Measurements from ENCODE around the gene PAEP.

Gene PAEP

GRCh38 chr9:135579889-135580660, 18.5 kb downstream of the PAEP start:
- Histone ChIP-seq H3K27ac (ENCODE audit: low read depth, low read length, severe bottlenecking) (no peak overlapping the region), H3K4me3 (ENCODE audit: extremely low read depth, insufficient read depth, low read length, poor library complexity, severe bottlenecking) (no peak overlapping the region), H3K36me3 (ENCODE audit: control insufficient read depth, insufficient read depth, low read length) (no peaks in the 10 kb centered on the region), H3K9me3 (ENCODE audit: control insufficient read depth, low read length) (no peaks in the 10 kb centered on the region), H3K4me1 (ENCODE audit: control insufficient read depth, insufficient read depth, low read length, poor library complexity, severe bottlenecking) (no peaks in the 10 kb centered on the region)
- WGBS, 2 experiments (ENCODE audit: insufficient coverage in 2 of 2): 72 to 81% methylated on average over 7 to 9 of the region's 10 CpGs

GRCh38 chr9:135580664-135581380, 19.3 kb downstream of the PAEP start:
- Histone ChIP-seq H3K9me3 (ENCODE audit: control insufficient read depth, low read length) (no peaks in the 10 kb centered on the region), H3K4me3 (ENCODE audit: extremely low read depth, insufficient read depth, low read length, poor library complexity, severe bottlenecking) (no peak overlapping the region), H3K4me1 (ENCODE audit: control insufficient read depth, insufficient read depth, low read length, poor library complexity, severe bottlenecking) (no peaks in the 10 kb centered on the region), H3K36me3 (ENCODE audit: control insufficient read depth, insufficient read depth, low read length) (no peaks in the 10 kb centered on the region), H3K27ac (ENCODE audit: low read depth, low read length, severe bottlenecking) (no peak overlapping the region)
- 92 to 97% methylated on average over 9 to 11 of the region's 11 CpGs for WGBS, 2 experiments (ENCODE audit: insufficient coverage in 2 of 2)

GRCh38 chr9:135581636-135582426, 20.3 kb downstream of the PAEP start:
- Histone ChIP-seq H3K27ac (ENCODE audit: low read depth, low read length, severe bottlenecking) (no peak overlapping the region), H3K4me1 (ENCODE audit: control insufficient read depth, insufficient read depth, low read length, poor library complexity, severe bottlenecking) (no peaks in the 10 kb centered on the region), H3K9me3 (ENCODE audit: control insufficient read depth, low read length) (no peaks in the 10 kb centered on the region), H3K36me3 (ENCODE audit: control insufficient read depth, insufficient read depth, low read length) (no peaks in the 10 kb centered on the region), H3K4me3 (ENCODE audit: extremely low read depth, insufficient read depth, low read length, poor library complexity, severe bottlenecking) (no peak overlapping the region)
- 89 to 98% methylated on average over 13 to 15 of the region's 18 CpGs for WGBS, 2 experiments (ENCODE audit: insufficient coverage in 2 of 2)

DNA sequence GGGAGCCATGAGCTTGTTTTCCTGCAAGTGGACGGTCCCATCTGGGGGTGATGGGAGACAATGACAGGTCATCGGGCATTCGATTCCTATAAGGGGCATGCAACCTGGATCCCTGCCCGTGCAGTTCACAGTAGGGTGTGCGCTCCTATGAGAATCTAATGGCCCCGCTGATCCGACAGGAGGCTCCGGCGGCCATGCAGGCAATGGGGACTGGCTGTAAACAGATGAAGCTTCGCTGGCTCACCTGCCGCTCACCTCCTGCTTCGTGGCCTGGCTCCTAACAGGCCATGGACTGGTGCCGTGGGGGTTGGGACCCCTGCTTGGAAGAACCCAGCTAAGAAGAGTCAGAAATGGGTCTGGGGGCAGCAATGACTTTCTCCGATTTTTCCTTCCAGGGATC, 21.0 kb downstream of the PAEP start:
- Histone ChIP-seq H3K9me3 (ENCODE audit: control insufficient read depth, low read length) (no peaks in the 10 kb centered on the region), H3K4me1 (ENCODE audit: control insufficient read depth, insufficient read depth, low read length, poor library complexity, severe bottlenecking) (no peaks in the 10 kb centered on the region), H3K27ac (ENCODE audit: low read depth, low read length, severe bottlenecking) (no peak overlapping the region), H3K4me3 (ENCODE audit: extremely low read depth, insufficient read depth, low read length, poor library complexity, severe bottlenecking) (no peak overlapping the region), H3K36me3 (ENCODE audit: control insufficient read depth, insufficient read depth, low read length) (no peaks in the 10 kb centered on the region)
- WGBS, 2 experiments (ENCODE audit: insufficient coverage in 2 of 2): 87 to 89% methylated on average over 11 to 14 of the region's 14 CpGs

DNA sequence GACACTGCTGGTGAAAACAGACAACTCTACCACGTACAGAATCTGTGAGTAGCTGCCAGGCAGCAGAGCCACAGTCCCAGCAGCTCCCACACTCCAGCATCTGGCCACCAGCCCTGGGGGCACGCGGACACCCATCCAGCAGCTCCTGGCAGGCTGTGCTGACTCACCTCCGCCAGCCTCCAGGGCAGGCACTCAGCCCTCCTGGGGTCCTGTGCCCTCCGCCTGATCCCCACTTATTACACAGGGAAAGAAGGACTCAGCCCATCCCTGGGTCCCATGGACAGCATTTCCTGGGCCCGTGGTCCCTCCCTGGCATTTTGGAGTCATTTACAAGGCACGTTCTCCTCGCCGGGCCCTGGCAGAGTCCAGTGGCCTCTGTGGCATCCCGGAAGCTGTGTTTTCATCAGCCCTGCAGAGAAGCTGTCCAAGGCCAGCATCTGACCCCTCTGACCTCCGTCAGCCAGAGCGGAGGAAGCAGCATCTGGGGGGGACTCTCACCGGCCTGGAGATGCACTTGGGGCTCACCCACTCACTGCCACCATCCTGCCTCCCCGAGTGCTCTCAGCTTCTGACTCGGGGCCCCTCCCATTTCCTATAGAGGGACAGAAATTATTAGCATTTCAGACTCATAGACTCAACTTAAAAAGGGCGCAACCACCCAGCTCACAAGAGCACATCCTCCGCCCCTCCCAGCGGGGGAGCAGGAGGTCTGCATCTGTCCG, 21.6 kb downstream of the PAEP start:
- WGBS, 2 experiments (ENCODE audit: insufficient coverage in 2 of 2): 85 to 91% methylated on average over 15 to 19 of the region's 19 CpGs
- H3K27ac ChIP-seq (ENCODE audit: low read depth, low read length, severe bottlenecking): no peak overlapping the region
- H3K4me1 ChIP-seq (ENCODE audit: control insufficient read depth, insufficient read depth, low read length, poor library complexity, severe bottlenecking): no peaks in the 10 kb centered on the region
- no peaks in the 10 kb centered on the region for H3K9me3 ChIP-seq (ENCODE audit: control insufficient read depth, low read length)
- H3K36me3 ChIP-seq (ENCODE audit: control insufficient read depth, insufficient read depth, low read length): no peaks in the 10 kb centered on the region
- no peak overlapping the region for H3K4me3 ChIP-seq (ENCODE audit: extremely low read depth, insufficient read depth, low read length, poor library complexity, severe bottlenecking)

DNA sequence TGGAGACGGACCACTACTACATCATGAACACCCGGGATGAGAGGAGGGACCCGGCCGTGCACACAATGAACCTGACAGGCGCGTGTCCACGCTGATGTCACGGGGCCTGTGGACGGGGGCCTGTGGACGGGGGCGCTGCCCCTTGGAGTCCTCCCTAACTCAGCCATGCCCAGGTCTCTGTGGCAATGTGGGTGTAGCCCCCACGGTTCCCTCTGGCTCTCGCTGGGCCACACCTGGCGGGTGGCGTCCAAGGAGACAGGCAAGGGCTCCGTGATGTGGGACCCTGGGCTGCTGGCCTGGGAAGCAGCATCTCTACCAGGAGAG, 22.1 kb downstream of the PAEP start:
- Histone ChIP-seq H3K27ac (ENCODE audit: low read depth, low read length, severe bottlenecking) (no peak overlapping the region), H3K9me3 (ENCODE audit: control insufficient read depth, low read length) (no peaks in the 10 kb centered on the region), H3K4me3 (ENCODE audit: extremely low read depth, insufficient read depth, low read length, poor library complexity, severe bottlenecking) (no peak overlapping the region), H3K36me3 (ENCODE audit: control insufficient read depth, insufficient read depth, low read length) (no peaks in the 10 kb centered on the region), H3K4me1 (ENCODE audit: control insufficient read depth, insufficient read depth, low read length, poor library complexity, severe bottlenecking) (no peaks in the 10 kb centered on the region)
- 90 to 100% methylated on average over 1 to 16 of the region's 16 CpGs for WGBS, 2 experiments (ENCODE audit: insufficient coverage in 2 of 2)

GRCh38 chr9:135584371-135584770, 22.8 kb downstream of the PAEP start:
- 77 to 93% methylated on average over 5 of the region's 5 CpGs for WGBS, 2 experiments (ENCODE audit: insufficient coverage in 2 of 2)
- H3K27ac ChIP-seq (ENCODE audit: low read depth, low read length, severe bottlenecking): no peak overlapping the region
- H3K4me1 ChIP-seq (ENCODE audit: control insufficient read depth, insufficient read depth, low read length, poor library complexity, severe bottlenecking): no peaks in the 10 kb centered on the region
- no peaks in the 10 kb centered on the region for H3K9me3 ChIP-seq (ENCODE audit: control insufficient read depth, low read length)
- H3K4me3 ChIP-seq (ENCODE audit: extremely low read depth, insufficient read depth, low read length, poor library complexity, severe bottlenecking): no peak overlapping the region
- no peaks in the 10 kb centered on the region for H3K36me3 ChIP-seq (ENCODE audit: control insufficient read depth, insufficient read depth, low read length)

DNA sequence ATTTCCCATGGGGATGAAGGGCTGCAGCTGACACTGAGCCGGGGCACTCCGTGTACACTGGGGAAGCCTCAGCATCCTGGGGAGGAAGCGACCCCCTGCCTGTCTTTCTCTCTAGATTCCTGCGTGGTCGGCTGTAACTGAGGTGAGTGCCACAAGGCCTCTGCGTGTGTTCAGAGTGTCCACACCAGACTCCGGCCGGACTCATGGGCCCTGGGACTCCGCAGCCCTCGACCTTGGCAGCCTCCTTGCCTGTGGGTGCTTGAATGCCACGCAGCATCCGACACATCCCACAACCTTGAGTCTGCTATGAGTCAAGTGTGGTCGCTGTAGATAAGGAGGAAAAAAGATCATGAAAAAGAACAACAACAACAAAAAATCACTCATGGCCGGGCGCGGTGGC, 23.4 kb downstream of the PAEP start:
- H3K27ac ChIP-seq (ENCODE audit: low read depth, low read length, severe bottlenecking): no peak overlapping the region
- H3K9me3 ChIP-seq (ENCODE audit: control insufficient read depth, low read length): no peaks in the 10 kb centered on the region
- H3K4me3 ChIP-seq (ENCODE audit: extremely low read depth, insufficient read depth, low read length, poor library complexity, severe bottlenecking): no peak overlapping the region
- no peaks in the 10 kb centered on the region for H3K4me1 ChIP-seq (ENCODE audit: control insufficient read depth, insufficient read depth, low read length, poor library complexity, severe bottlenecking)
- 87 to 92% methylated on average over 9 to 10 of the region's 16 CpGs for WGBS, 2 experiments (ENCODE audit: insufficient coverage in 2 of 2)
- H3K36me3 ChIP-seq (ENCODE audit: control insufficient read depth, insufficient read depth, low read length): no peaks in the 10 kb centered on the region

DNA sequence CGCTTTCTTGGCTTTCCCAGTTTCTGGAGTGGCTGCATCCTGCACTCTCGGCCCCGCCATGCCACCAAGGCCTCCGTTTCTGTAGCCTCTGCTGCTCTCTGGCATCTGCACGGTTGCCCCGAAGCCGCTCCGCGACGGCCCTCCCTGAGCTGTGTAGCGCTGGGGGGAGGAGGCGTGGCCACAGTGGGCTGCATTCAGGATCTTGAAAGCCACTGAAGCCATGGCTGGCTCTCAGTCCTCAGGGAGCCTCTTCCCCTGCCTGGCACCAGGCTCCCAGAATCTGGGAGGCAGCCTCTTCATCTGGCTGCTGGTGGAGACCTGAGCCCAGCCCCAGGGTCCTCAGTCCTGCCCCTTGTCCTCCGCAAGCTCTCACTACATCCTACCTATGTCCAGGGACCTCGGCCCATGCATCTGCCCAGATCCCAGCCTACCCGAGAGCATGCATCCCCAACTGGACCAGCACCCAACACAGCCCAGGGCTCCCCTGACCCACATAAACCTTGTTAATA, 25.1 kb downstream of the PAEP start:
- no peaks in the 10 kb centered on the region for H3K36me3 ChIP-seq (ENCODE audit: control insufficient read depth, insufficient read depth, low read length)
- 77 to 89% methylated on average over 8 to 14 of the region's 15 CpGs for WGBS, 2 experiments (ENCODE audit: insufficient coverage in 2 of 2)
- no peaks in the 10 kb centered on the region for H3K4me1 ChIP-seq (ENCODE audit: control insufficient read depth, insufficient read depth, low read length, poor library complexity, severe bottlenecking)
- H3K9me3 ChIP-seq (ENCODE audit: control insufficient read depth, low read length): no peaks in the 10 kb centered on the region
- H3K27ac ChIP-seq (ENCODE audit: low read depth, low read length, severe bottlenecking): no peak overlapping the region
- H3K4me3 ChIP-seq (ENCODE audit: extremely low read depth, insufficient read depth, low read length, poor library complexity, severe bottlenecking): no peak overlapping the region

DNA sequence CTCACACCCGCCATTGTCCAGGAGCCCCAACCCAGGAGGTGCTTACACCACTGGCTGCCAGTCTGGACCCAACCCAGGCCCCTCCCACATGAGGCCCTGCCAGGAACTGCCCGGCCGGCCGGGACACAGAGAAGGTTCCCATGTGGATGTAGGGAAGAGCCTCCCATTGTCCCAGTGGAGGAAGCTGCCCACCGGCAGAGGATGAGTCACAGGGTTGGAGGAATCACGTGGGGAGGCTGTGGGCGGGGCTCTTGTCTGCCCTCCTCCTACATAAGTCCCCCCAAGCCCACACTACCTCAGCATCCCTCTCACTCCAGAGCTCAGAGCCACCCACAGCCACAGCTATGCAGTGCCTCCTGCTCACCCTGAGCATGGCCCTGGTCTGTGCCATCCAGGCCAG, 26.1 kb downstream of the PAEP start:
- no peak overlapping the region for H3K27ac ChIP-seq (ENCODE audit: low read depth, low read length, severe bottlenecking)
- H3K4me1 ChIP-seq (ENCODE audit: control insufficient read depth, insufficient read depth, low read length, poor library complexity, severe bottlenecking): no peaks in the 10 kb centered on the region
- no peaks in the 10 kb centered on the region for H3K36me3 ChIP-seq (ENCODE audit: control insufficient read depth, insufficient read depth, low read length)
- H3K9me3 ChIP-seq (ENCODE audit: control insufficient read depth, low read length): no peaks in the 10 kb centered on the region
- H3K4me3 ChIP-seq (ENCODE audit: extremely low read depth, insufficient read depth, low read length, poor library complexity, severe bottlenecking): no peak overlapping the region
- no CpG with 5 or more reads among the region's 7 CpGs for WGBS, 2 experiments (ENCODE audit: insufficient coverage in 2 of 2)

Data from mesodermal cell (in vitro differentiated cells).